Neutrophil (primary cell): Measurements from ENCODE around the gene GJC2.

Source experiments
- H3K27ac ChIP-seq: fragments of 200-600 bp; sonication (generic); 2 replicates; pipeline ENCODE4 v1.5.1; 2016; ENCODE audit warnings: mild to moderate bottlenecking, moderate library complexity
- H3K27me3 ChIP-seq: fragments of 200-600 bp; sonication (generic); 2 replicates; pipeline ENCODE4 v1.6.0; 2016; ENCODE audit warnings: mild to moderate bottlenecking
- H3K36me3 ChIP-seq: fragments of 200-600 bp; sonication (generic); 2 replicates; pipeline ENCODE4 v1.5.1; 2017
- H3K4me1 ChIP-seq, 2 experiments: fragments of 200-600 bp in 1 of 2; sonication (generic) in 1 of 2; 1 replicate in 1 of 2; 2 replicates in 1 of 2; pipeline versions ENCODE4 v1.5.1 to v1.6.1; 2013 to 2016; ENCODE audit warnings: low read depth in 1 of 2, low read length in 1 of 2, mild to moderate bottlenecking in 1 of 2, moderate library complexity in 1 of 2; ENCODE audit not compliant: control insufficient read depth in 1 of 2, insufficient read depth in 1 of 2
- H3K4me3 ChIP-seq, 2 experiments: fragments of 200-600 bp in 1 of 2; sonication (generic) in 1 of 2; 1 replicate in 1 of 2; 2 replicates in 1 of 2; pipeline ENCODE4 v1.5.1; 2013 to 2016; ENCODE audit warnings: low read depth in 1 of 2, low read length in 1 of 2, mild to moderate bottlenecking in 1 of 2, moderate library complexity in 1 of 2
- H3K9me3 ChIP-seq: fragments of 200-600 bp; sonication (generic); 2 replicates; pipeline ENCODE4 v1.5.1; 2016
- CTCF ChIP-seq: fragments of 200-600 bp; sonication (generic); IDR thresholded peaks from 2 replicates; pipeline ENCODE4 v1.5.1; 2016; ENCODE audit warnings: antibody characterized with exemption

The GJC2 gene

DNA sequence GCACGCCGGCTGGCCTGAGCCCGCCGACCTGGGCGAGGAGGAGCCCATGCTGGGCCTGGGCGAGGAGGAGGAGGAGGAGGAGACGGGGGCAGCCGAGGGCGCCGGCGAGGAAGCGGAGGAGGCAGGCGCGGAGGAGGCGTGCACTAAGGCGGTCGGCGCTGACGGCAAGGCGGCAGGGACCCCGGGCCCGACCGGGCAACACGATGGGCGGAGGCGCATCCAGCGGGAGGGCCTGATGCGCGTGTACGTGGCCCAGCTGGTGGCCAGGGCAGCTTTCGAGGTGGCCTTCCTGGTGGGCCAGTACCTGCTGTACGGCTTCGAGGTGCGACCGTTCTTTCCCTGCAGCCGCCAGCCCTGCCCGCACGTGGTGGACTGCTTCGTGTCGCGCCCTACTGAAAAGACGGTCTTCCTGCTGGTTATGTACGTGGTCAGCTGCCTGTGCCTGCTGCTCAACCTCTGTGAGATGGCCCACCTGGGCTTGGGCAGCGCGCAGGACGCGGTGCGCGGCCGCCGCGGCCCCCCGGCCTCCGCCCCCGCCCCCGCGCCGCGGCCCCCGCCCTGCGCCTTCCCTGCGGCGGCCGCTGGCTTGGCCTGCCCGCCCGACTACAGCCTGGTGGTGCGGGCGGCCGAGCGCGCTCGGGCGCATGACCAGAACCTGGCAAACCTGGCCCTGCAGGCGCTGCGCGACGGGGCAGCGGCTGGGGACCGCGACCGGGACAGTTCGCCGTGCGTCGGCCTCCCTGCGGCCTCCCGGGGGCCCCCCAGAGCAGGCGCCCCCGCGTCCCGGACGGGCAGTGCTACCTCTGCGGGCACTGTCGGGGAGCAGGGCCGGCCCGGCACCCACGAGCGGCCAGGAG lies 8.6 kb downstream of the GJC2 start:
- Histone ChIP-seq H3K9me3 (no peaks in the 10 kb centered on the region), H3K36me3 (no peaks in the 10 kb centered on the region), H3K4me3 (no peak overlapping the region), H3K27me3 (peaks cover 45% of the 10 kb centered on the region), H3K4me1 (no peaks in the 10 kb centered on the region), H3K27ac (no peak overlapping the region)
- TF ChIP-seq CTCF = no peak

DNA sequence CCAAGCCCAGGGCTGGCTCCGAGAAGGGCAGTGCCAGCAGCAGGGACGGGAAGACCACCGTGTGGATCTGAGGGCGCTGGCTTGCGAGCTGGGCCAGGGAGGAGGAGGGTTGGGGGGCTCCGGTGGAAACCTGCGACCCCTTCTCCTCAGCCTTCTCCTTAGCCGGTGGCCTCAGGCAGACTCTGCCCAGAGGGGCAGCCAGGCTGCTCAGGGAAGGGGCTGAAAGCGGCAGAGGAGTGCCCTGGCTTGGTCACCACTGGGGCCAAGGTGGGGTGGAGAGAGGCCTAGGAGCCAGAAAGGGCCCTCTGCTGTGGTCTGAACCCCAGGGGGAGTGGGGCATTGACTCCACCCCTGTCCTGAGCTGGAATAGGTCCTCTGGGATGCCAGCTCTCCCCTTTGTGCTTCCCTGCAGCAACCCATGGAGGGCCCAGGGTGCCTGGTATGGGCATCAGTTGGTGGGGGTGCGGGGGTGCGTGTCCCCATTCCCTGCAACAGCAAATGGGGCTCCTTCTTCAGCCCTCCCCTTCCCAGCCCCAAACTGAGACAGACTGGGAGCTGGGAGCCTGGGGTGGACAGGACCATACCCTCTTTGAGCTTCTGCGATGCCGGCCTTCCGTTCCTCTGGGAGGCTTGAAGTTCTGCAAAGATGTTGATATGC lies 9.4 kb downstream of the GJC2 start:
- no peaks in the 10 kb centered on the region for H3K36me3 ChIP-seq
- H3K4me3 ChIP-seq = no peak overlapping the region
- H3K27me3 ChIP-seq = peaks cover 53% of the 10 kb centered on the region
- TF ChIP-seq CTCF = no peak
- H3K9me3 ChIP-seq = no peaks in the 10 kb centered on the region
- H3K27ac ChIP-seq = no peak overlapping the region
- no peaks in the 10 kb centered on the region for H3K4me1 ChIP-seq

DNA sequence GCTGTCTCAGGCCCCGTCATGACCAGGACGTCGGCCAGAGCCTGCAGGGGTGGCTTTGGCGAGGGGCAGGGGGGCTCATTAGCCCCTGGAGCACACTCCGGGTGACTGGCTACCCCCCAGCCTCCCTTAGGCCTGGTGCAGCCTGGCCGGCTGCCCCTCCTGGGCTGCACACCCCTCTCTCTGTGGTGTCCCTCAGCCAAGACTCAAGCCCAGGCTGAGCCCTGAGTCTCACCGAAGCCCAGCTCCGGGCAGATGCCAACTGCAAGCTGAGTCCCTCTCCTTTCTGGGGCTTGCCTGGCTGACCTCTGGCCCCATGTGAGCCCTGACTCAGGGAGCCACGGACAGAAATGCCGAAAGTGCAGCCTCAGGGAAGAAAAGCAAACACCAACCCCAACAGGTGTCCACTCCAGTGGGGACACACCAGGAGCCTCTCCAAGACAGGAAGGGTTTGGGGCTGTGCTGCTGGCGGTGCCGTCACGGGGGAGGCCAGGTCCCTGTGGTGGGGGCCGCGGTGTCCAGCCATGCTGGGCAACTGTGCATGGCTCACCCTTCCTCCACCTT lies 10.6 kb downstream of the GJC2 start:
- peaks cover 9% of the 10 kb centered on the region in 2 experiments for H3K4me1 ChIP-seq
- H3K27ac ChIP-seq = no peak overlapping the region
- peaks cover 55% of the 10 kb centered on the region for H3K27me3 ChIP-seq
- no peak for TF ChIP-seq CTCF
- H3K4me3 ChIP-seq = no peak overlapping the region
- no peaks in the 10 kb centered on the region for H3K36me3 ChIP-seq
- H3K9me3 ChIP-seq = no peaks in the 10 kb centered on the region

- no peak overlapping the region for H3K27ac ChIP-seq
- H3K4me1 ChIP-seq = peaks cover 11 to 13% of the 10 kb centered on the region in 2 experiments
- H3K4me3 ChIP-seq = no peak overlapping the region
These were observed 11.6 kb downstream of the GJC2 start for GRCh38 chr1:228161362-228161761.

DNA sequence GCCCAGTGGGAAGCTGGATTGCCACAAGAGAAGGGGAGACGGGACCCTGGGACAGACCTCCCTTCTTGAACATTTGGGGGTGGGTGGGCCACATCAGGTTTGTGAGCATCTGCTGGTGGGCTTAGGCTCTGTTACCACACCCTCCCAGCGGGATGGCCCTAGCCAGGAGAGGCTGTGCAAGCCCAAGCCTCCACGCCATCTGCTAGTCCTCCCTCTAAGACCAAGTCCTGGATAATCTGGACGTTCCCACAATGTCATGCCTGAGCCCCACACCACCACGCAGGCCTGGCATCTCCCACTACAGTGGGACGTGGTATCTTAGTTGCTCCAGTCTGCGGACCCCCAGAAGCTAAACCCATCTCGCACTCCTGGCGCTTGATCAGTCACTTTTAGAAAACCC lies 12.1 kb downstream of the GJC2 start:
- no peak overlapping the region for H3K27ac ChIP-seq
- H3K4me1 ChIP-seq = peaks cover 15 to 18% of the 10 kb centered on the region in 2 experiments

More at GRCh38 chr1:228161362-228161761, 11.6 kb downstream of the GJC2 start:
- H3K36me3 ChIP-seq = no peaks in the 10 kb centered on the region
- no peaks in the 10 kb centered on the region for H3K9me3 ChIP-seq
- TF ChIP-seq CTCF = no peak
- H3K27me3 ChIP-seq = peaks cover 54% of the 10 kb centered on the region

More for the DNA sequence above, 12.1 kb downstream of the GJC2 start:
- peaks cover 49% of the 10 kb centered on the region for H3K27me3 ChIP-seq
- no peak for TF ChIP-seq CTCF
- H3K9me3 ChIP-seq = no peaks in the 10 kb centered on the region
- no peaks in the 10 kb centered on the region for H3K36me3 ChIP-seq
- H3K4me3 ChIP-seq = no peak overlapping the region
